AG04450 (cell line): Measurements from ENCODE around the gene SLC22A3. TPM values are rescaled to one million over a fixed set of nuclear protein-coding genes. Genes with fewer than 3 reads are reported as not detected.
"Not testable (repeated sequence)": the region's sequence is repeated elsewhere in the genome, so short reads cannot be mapped to it uniquely, and the experiment has no call there.

Source experiments
- CTCF ChIA-PET: fragments of 300-600, 350-600 bp; formaldehyde crosslinking; extraction: SDS; loops from one replicate; lab custom pipeline; 2022; ENCODE audit warnings: antibody characterized with exemption, inconsistent platforms; lab: Charles Lee
- POLR2A ChIA-PET: fragments of 350-600 bp; formaldehyde crosslinking; extraction: SDS; loops from one replicate; lab custom pipeline; 2021; ENCODE audit warnings: antibody characterized with exemption, inconsistent platforms; lab: Yijun Ruan, JAX
- DNase-seq: peaks from one replicate; pipeline ENCODE4 v3.0.0-alpha.2; 2011; ENCODE audit warnings: low read depth, low spot score
- H3K27ac ChIP-seq: one replicate; pipeline ENCODE4 v1.5.1; 2012; ENCODE audit warnings: low read depth, low read length, control low read depth
- H3K27me3 ChIP-seq: one replicate; pipeline ENCODE4 v1.6.0; 2012; ENCODE audit warnings: low read length; ENCODE audit not compliant: control insufficient read depth, insufficient read depth
- H3K4me3 ChIP-seq: 2 replicates; pipeline ENCODE4 v1.5.1; 2011; ENCODE audit warnings: mild to moderate bottlenecking, low read depth, low read length, control low read depth
- H3K9me3 ChIP-seq: 2 replicates; pipeline ENCODE4 v1.5.1; 2012; ENCODE audit warnings: low read length; ENCODE audit not compliant: control insufficient read depth, insufficient read depth
- polyA plus RNA-seq: library from polyadenylated mRNA; depleted of rRNA; stranded (reverse); fragments of >200 nt; gene quantifications from 2 replicates; pipeline ENCODE4 v1.2.3, GENCODE V29; 2011
- TF ChIP-seq, protein P1 (sequence below): IDR thresholded peaks from 2 replicates; pipeline ENCODE4 v1.5.1; 2011; ENCODE audit warnings: low read depth, low read length, control low read depth, inconsistent platforms

Gene SLC22A3
- polyA plus RNA-seq, 1 experiment, result 0.07 TPM

GRCh38 chr6:160438481-160438880, 90.3 kb downstream of the SLC22A3 start:
- Histone ChIP-seq H3K27ac (no peak overlapping the region), H3K9me3 (no peaks in the 10 kb centered on the region), H3K27me3 (peaks cover 6% of the 10 kb centered on the region), H3K4me3 (no peak overlapping the region)
- CTCF ChIA-PET, result no interaction called here
- POLR2A ChIA-PET, result no interaction called here
- no peak for DNase-seq
- TF ChIP-seq, protein P1, sequence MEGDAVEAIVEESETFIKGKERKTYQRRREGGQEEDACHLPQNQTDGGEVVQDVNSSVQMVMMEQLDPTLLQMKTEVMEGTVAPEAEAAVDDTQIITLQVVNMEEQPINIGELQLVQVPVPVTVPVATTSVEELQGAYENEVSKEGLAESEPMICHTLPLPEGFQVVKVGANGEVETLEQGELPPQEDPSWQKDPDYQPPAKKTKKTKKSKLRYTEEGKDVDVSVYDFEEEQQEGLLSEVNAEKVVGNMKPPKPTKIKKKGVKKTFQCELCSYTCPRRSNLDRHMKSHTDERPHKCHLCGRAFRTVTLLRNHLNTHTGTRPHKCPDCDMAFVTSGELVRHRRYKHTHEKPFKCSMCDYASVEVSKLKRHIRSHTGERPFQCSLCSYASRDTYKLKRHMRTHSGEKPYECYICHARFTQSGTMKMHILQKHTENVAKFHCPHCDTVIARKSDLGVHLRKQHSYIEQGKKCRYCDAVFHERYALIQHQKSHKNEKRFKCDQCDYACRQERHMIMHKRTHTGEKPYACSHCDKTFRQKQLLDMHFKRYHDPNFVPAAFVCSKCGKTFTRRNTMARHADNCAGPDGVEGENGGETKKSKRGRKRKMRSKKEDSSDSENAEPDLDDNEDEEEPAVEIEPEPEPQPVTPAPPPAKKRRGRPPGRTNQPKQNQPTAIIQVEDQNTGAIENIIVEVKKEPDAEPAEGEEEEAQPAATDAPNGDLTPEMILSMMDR, result no peak

GRCh38 chr6:160439751-160440150, 91.6 kb downstream of the SLC22A3 start:
- CTCF ChIA-PET, result interaction anchor here (1.7 kb wide), 1 partner anchor 16 kb away, joined by 7 read pairs; no protein-coding TSS in a partner anchor
- H3K27ac ChIP-seq, result no peak overlapping the region
- no peak for DNase-seq
- H3K27me3 ChIP-seq, result peaks cover 6% of the 10 kb centered on the region
- TF ChIP-seq, protein P1, result no peak
- POLR2A ChIA-PET, result no interaction called here
- no peak overlapping the region for H3K4me3 ChIP-seq
- no peaks in the 10 kb centered on the region for H3K9me3 ChIP-seq

GRCh38 chr6:160442151-160442550, 94.0 kb downstream of the SLC22A3 start:
- no peak for DNase-seq
- ChIA-PET CTCF (interaction anchor here (1.0 kb wide), 1 partner anchor 304 kb away, joined by 4 read pairs; no protein-coding TSS in a partner anchor), POLR2A (no interaction called here)
- H3K27me3 ChIP-seq, result no peaks in the 10 kb centered on the region
- TF ChIP-seq, protein P1, result no peak
- H3K27ac ChIP-seq, result no peak overlapping the region
- H3K9me3 ChIP-seq, result no peaks in the 10 kb centered on the region
- H3K4me3 ChIP-seq, result no peak overlapping the region

DNA sequence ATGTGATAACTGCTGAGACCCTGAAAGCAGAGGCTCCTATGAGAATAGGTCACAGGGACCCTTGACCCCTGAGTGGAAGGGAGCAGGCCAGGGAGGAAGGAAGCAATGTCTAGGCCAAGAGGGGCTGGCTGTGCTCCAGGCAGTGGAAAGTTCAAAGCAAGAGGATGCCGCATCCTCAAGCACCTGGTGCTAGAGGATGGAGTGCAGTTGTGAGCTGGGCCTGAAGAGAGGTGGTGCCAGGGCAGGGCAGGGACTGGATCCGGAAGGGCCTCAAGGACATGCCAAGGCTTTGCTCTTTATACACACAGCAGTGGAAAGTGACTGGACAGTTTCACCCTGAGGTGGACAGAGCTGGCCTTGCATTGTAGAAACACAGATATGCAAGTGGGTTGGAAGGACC, 97.0 kb downstream of the SLC22A3 start:
- DNase-seq, result no peak
- Histone ChIP-seq H3K27ac (no peak overlapping the region), H3K4me3 (no peak overlapping the region), H3K27me3 (no peaks in the 10 kb centered on the region), H3K9me3 (no peaks in the 10 kb centered on the region)
- POLR2A ChIA-PET, result no interaction called here
- CTCF ChIA-PET, result no interaction called here
- TF ChIP-seq, protein P1, result no peak

DNA sequence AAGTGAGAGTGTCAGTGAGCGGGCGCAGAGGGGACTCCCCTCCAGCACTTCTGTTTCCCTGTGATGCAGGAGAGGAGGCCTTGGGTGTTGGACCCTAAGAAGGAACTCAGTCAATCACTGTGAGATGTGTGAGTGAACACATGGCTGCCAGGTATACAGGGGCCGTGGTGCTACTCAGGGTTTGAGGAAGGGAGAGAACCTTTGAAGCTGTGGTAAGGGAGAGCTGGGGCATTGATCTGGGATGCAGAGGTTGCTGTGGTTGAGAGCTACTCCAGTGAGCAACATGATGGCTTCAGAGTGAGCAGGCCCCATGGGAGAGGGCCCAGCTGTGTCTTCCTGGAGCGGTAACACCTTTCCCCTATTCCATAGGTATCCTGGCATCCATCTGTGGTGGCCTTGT, 99.2 kb downstream of the SLC22A3 start:
- POLR2A ChIA-PET, result no interaction called here
- TF ChIP-seq, protein P1, result no peak
- Histone ChIP-seq H3K4me3 (no peak overlapping the region), H3K27ac (no peak overlapping the region), H3K9me3 (no peaks in the 10 kb centered on the region), H3K27me3 (no peaks in the 10 kb centered on the region)
- no peak for DNase-seq
- CTCF ChIA-PET, result interaction anchor here (0.7 kb wide), 1 partner anchor 8 kb away, joined by 3 read pairs; no protein-coding TSS in a partner anchor

DNA sequence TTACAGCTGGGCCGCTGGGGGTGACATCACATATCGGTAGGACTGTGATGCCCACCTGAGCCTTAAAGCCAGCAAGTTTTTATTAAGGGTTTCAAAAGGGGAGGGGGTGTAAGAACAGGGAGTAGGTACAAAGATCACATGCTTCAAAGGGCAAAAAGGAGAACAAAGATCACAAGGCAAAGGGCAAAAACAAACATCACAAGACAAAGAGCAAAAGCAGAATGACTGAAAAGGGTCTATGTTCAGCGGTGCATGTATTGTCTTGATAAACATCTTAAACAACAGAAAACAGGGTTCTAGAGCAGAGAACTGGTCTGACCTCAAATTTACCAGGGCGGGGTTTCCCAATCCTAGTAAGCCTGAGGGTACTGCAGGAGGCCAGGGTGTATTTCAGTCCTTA, 101.6 kb downstream of the SLC22A3 start:
- H3K4me3 ChIP-seq, H3K27ac ChIP-seq, H3K9me3 ChIP-seq, DNase-seq, CTCF ChIA-PET, POLR2A ChIA-PET, H3K27me3 ChIP-seq: not testable (repeated sequence)
